LNCAP (cell line): ENCODE data around the gene RTN3.

Experiments
- CTCF ChIP-seq: fragments of 450-650 bp; IDR thresholded peaks from 2 replicates; pipeline ENCODE4 v1.5.1; 2017; ENCODE audit warnings: mild to moderate bottlenecking

The RTN3 gene

GRCh38 chr11:63672936-63673539 lies 8.3 kb upstream of the RTN3 start:
- no peak for TF ChIP-seq CTCF

- TF ChIP-seq CTCF = no peak
Measured at GRCh38 chr11:63673579-63673978, 7.7 kb upstream of the RTN3 start.

GRCh38 chr11:63680834-63681320 lies 423 bp upstream of the RTN3 start:
- no peak for TF ChIP-seq CTCF

- no peak for TF ChIP-seq CTCF
Measured at GRCh38 chr11:63682066-63683021, 1.0 kb downstream of the RTN3 start.

GRCh38 chr11:63683133-63683991 lies 2.1 kb downstream of the RTN3 start:
- TF ChIP-seq CTCF = no peak

- TF ChIP-seq CTCF = no peak
Measured at GRCh38 chr11:63686926-63687325, 5.6 kb downstream of the RTN3 start.

- no peak for TF ChIP-seq CTCF
Measured at GRCh38 chr11:63687845-63688244, 6.5 kb downstream of the RTN3 start.
